Spleen (tissue), 7 donors: ENCODE results near the gene SYCE1L.

Source experiments
- POLR2A ChIP-seq, 3 donors: fragments of 450-650 bp; IDR thresholded peaks; one replicate each; pipeline ENCODE4 v1.5.1; 2017; ENCODE audit warnings: antibody characterized with exemption in 3 of 3, mild to moderate bottlenecking in 1 of 3
- POLR2AphosphoS5 ChIP-seq, 3 donors: sonication (generic); formaldehyde crosslinking; IDR thresholded peaks; one replicate each; pipeline ENCODE4 v1.5.1; 2017; ENCODE audit warnings: antibody characterized with exemption in 3 of 3
- TF ChIP-seq, protein P1 (sequence below), 11 experiments: fragments of 200-600 bp in 7 of 11; fragments of 450-650 bp in 4 of 11; sonication (generic) in 4 of 11; IDR thresholded peaks in 8 of 11; conservative IDR thresholded peaks in 3 of 11; 1 replicate in 7 of 11; 2 replicates in 4 of 11; pipeline versions ENCODE4 v1.4.0 to v1.8.0; 2016 to 2021; ENCODE audit warnings: antibody characterized with exemption in 11 of 11, inconsistent platforms in 4 of 11, mild to moderate bottlenecking in 1 of 11
- donor health status: DM: no; HTN: no; CAD: no; lungs with moderate emphysema.
- donor health status: DM: no; HTN: no; CAD: no.
- donor health status: DM: no; HTN: no; CAD: no.

DNA sequence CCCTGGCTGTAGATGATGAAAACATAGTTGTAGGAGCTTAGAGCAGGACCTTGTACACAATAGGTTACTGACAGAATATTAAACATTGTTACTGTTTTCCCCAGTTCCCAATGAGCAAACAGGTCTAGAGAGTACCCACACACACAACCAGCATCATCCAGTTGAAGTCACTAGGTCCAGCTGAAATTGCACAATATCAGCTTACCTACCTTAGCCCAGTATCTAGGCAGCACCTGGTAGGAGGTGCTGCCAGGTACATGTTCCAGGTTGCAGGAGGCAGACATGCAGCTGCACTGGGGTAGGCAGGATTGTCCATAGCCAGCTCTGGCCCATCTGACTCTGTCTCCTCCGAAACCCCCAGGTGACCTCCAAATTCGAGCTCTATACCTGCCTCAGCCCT lies 1.5 kb upstream of the SYCE1L start:
- TF ChIP-seq POLR2A (IDR thresholded peaks at IDR 0.05) (no peak), POLR2AphosphoS5 (IDR thresholded peaks at IDR 0.05) (no peak)
- TF ChIP-seq, protein P1, sequence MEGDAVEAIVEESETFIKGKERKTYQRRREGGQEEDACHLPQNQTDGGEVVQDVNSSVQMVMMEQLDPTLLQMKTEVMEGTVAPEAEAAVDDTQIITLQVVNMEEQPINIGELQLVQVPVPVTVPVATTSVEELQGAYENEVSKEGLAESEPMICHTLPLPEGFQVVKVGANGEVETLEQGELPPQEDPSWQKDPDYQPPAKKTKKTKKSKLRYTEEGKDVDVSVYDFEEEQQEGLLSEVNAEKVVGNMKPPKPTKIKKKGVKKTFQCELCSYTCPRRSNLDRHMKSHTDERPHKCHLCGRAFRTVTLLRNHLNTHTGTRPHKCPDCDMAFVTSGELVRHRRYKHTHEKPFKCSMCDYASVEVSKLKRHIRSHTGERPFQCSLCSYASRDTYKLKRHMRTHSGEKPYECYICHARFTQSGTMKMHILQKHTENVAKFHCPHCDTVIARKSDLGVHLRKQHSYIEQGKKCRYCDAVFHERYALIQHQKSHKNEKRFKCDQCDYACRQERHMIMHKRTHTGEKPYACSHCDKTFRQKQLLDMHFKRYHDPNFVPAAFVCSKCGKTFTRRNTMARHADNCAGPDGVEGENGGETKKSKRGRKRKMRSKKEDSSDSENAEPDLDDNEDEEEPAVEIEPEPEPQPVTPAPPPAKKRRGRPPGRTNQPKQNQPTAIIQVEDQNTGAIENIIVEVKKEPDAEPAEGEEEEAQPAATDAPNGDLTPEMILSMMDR (IDR thresholded peaks at IDR 0.05 in 8 of 11, conservative IDR thresholded peaks at IDR 0.05 in 3 of 11), result no peak
